Activated CD8-positive, alpha-beta T cell treated with anti-CD3 and anti-CD28 coated beads for 36 hours (primary cell): Measurements from ENCODE around the gene SFXN2. TPM values are rescaled to one million over a fixed set of nuclear protein-coding genes. Genes with fewer than 3 reads are reported as not detected.
A peak's percentile ranks its signal among the peaks of the same experiment; 100 is the strongest.

Experiments used
- ATAC-seq: fragments of 200-7000 bp; cut with Tn5 transposase; one replicate; pipeline ENCODE4 v1.10.0; 2021; ENCODE audit warnings: mild to moderate bottlenecking, moderate library complexity
- CTCF ChIA-PET: fragments of 350-600 bp; sonication (Branson Sonifier 250); formaldehyde crosslinking; loops from one replicate; lab custom pipeline; 2021; ENCODE audit warnings: antibody characterized with exemption; lab: Charles Lee
- POLR2A ChIA-PET: fragments of 350-600 bp; sonication (Branson Sonifier 250); formaldehyde crosslinking; loops from one replicate; lab custom pipeline; 2021; ENCODE audit warnings: antibody characterized with exemption; lab: Charles Lee
- DNase-seq: peaks from one replicate; pipeline ENCODE4 v3.0.0-alpha.2; 2020
- H3K27ac Mint-ChIP-seq: one replicate; pipeline ENCODE4 v1.8.0; 2021; ENCODE audit warnings: mild to moderate bottlenecking, mixed read lengths
- H3K27me3 Mint-ChIP-seq: one replicate; pipeline ENCODE4 v1.8.0; 2021; ENCODE audit warnings: mixed read lengths
- H3K36me3 Mint-ChIP-seq: one replicate; pipeline ENCODE4 v1.8.0; 2021; ENCODE audit warnings: low read depth, mixed read lengths
- H3K4me1 Mint-ChIP-seq: one replicate; pipeline ENCODE4 v1.8.0; 2021; ENCODE audit warnings: low read depth, mixed read lengths
- H3K4me3 Mint-ChIP-seq: one replicate; pipeline ENCODE4 v1.8.0; 2021; ENCODE audit warnings: mild to moderate bottlenecking, moderate library complexity, mixed read lengths
- H3K9me3 Mint-ChIP-seq: one replicate; pipeline ENCODE4 v1.8.0; 2021; ENCODE audit warnings: mixed read lengths
- CTCF ChIP-seq: fragments of 200-600 bp; IDR thresholded peaks from one replicate; pipeline ENCODE4 v1.8.0; 2022; ENCODE audit warnings: antibody characterized with exemption, mild to moderate bottlenecking
- intact Hi-C: fragments of 100-400 bp; cut with micrococcal nuclease; formaldehyde crosslinking; loops from one replicate; pipeline ENCODE4 v1.10.0; 2022
- total RNA-seq, 2 experiments: library from RNA; stranded (reverse); gene quantifications; one replicate each; pipeline ENCODE4 v1.2.3, GENCODE V29; 2021

The SFXN2 gene
- total RNA-seq, 2 experiments from 2014 or later = 12.8 to 16.3 TPM

- ChIA-PET POLR2A (interaction anchor here (0.5 to 5.0 kb wide), 10 partner anchors 9 to 372 kb away, joined by 3 to 27 read pairs (median 4); partner anchors contain the start of genes ARL3, SFXN2 and TRIM8), CTCF (interaction anchor here (0.9 to 4.9 kb wide), 4 partner anchors 9 to 74 kb away, joined by 3 to 34 read pairs (median 4); no protein-coding TSS in a partner anchor)
- peak; percentile 98 for DNase-seq
- Mint-ChIP-seq H3K27ac (peak within 1 kb of the TSS; percentile 94), H3K36me3 (peaks cover 9% of the 10 kb centered on the region), H3K4me1 (peaks cover 36% of the 10 kb centered on the region), H3K4me3 (peak within 1 kb of the TSS; percentile 95), H3K9me3 (peaks cover 4% of the 10 kb centered on the region), H3K27me3 (no peaks in the 10 kb centered on the region)
- TF ChIP-seq CTCF = no peak
- intact Hi-C loops = no loop called here
- peak; percentile 98 for ATAC-seq
Observed at GRCh38 chr10:102743588-102744373, 29.3 kb downstream of the SFXN2 start, which contains the start of gene WBP1L. Gene WBP1L, plus strand, starts transcription at chr10:102743948. Its CDS starts 106 bp downstream, at chr10:102744054.

GRCh38 chr10:102744374-102745051 is 30.1 kb downstream of the SFXN2 start:
- peaks cover 9% of the 10 kb centered on the region for H3K36me3 Mint-ChIP-seq
- peak overlapping the region; percentile 95 for H3K4me3 Mint-ChIP-seq
- H3K27ac Mint-ChIP-seq = peak overlapping the region; percentile 94
- peaks cover 4% of the 10 kb centered on the region for H3K9me3 Mint-ChIP-seq
- no peak for TF ChIP-seq CTCF
- CTCF ChIA-PET = interaction anchor here (0.8 to 4.9 kb wide), 3 partner anchors 9 to 157 kb away, joined by 3 to 34 read pairs (median 3); no protein-coding TSS in a partner anchor
- ATAC-seq = peak; percentile 17
- POLR2A ChIA-PET = interaction anchor here (0.5 to 5.0 kb wide), 7 partner anchors 9 to 371 kb away, joined by 3 to 27 read pairs (median 4); partner anchors contain the start of genes ARL3, SFXN2 and TRIM8
- peaks cover 38% of the 10 kb centered on the region for H3K4me1 Mint-ChIP-seq
- intact Hi-C loops = no loop called here
- no peaks in the 10 kb centered on the region for H3K27me3 Mint-ChIP-seq
- peak; percentile 39 for DNase-seq

- H3K27ac Mint-ChIP-seq = peak overlapping the region; percentile 94
- CTCF ChIA-PET = interaction anchor here (0.8 to 4.9 kb wide), 2 partner anchors 8 to 156 kb away, joined by 3 to 34 read pairs; no protein-coding TSS in a partner anchor
- ATAC-seq = no peak
- H3K4me3 Mint-ChIP-seq = peak overlapping the region; percentile 95
- POLR2A ChIA-PET = interaction anchor here (0.9 to 5.0 kb wide), 3 partner anchors 8 to 31 kb away, joined by 3 to 27 read pairs (median 5); partner anchors contain the start of genes ARL3 and SFXN2
- H3K36me3 Mint-ChIP-seq = peaks cover 9% of the 10 kb centered on the region
- H3K27me3 Mint-ChIP-seq = no peaks in the 10 kb centered on the region
- no peak for TF ChIP-seq CTCF
- peaks cover 4% of the 10 kb centered on the region for H3K9me3 Mint-ChIP-seq
- H3K4me1 Mint-ChIP-seq = peaks cover 38% of the 10 kb centered on the region
- intact Hi-C loops = no loop called here
- no peak for DNase-seq
Observed at GRCh38 chr10:102745157-102745556, 30.7 kb downstream of the SFXN2 start.

- Mint-ChIP-seq H3K4me3 (no peak overlapping the region), H3K27me3 (no peaks in the 10 kb centered on the region), H3K4me1 (peaks cover 46% of the 10 kb centered on the region), H3K36me3 (peaks cover 10% of the 10 kb centered on the region), H3K9me3 (no peaks in the 10 kb centered on the region), H3K27ac (peak overlapping the region; percentile 40)
- no peak for DNase-seq
- POLR2A ChIA-PET = interaction anchor here (0.6 to 2.1 kb wide), 6 partner anchors 8 to 1165 kb away, joined by 3 to 8 read pairs (median 3); partner anchors contain the start of gene WBP1L
- CTCF ChIA-PET = interaction anchor here (0.7 to 4.1 kb wide), 16 partner anchors 9 to 155 kb away, joined by 3 to 34 read pairs (median 4); partner anchors contain the start of gene WBP1L
- no peak for ATAC-seq
- intact Hi-C loops = no loop called here
- TF ChIP-seq CTCF = no peak
Observed at GRCh38 chr10:102752266-102752930, 38.0 kb downstream of the SFXN2 start.
